ENCODE data around the gene TXNDC2.
"Not testable (repeated sequence)": the region's sequence is repeated elsewhere in the genome, so short reads cannot be mapped to it uniquely, and the experiment has no call there.

Gene TXNDC2

DNA sequence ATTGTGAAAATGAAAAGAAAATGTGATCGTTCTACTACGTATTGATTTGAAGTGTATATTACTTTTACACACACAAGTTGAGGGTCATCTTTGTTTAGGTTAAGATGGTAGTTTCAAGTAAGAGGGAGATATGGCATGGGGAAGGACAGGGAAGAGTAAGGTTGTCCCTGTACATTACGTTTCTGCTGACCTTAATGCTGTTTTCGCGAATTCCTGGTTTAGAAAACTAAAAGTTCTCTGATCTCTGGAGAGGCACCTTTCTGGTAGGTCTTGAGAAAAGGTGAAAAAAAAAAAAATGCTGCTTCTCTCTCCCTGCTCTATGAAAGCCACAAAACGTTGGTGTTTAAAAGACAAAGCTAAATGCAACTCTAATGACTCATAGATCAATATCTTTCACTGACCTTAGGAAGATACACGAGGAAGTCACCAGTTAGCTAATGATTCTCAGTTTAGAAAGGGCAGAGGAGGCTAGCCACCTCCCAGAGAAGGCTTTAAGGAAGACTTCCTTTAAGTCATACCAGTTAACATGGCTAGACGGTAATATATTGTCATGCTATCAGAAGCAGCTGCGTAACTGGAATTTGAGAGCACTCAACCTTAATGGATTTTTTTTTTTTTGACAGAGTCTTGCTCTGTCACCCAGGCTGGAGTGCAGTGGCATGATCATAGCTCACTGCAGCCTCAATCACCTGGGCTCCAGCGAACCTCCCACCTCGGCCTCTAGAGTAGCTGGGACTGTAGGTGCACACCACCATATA is 13.2 kb downstream of the TXNDC2 start:
- TF ChIP-seq, protein P1, sequence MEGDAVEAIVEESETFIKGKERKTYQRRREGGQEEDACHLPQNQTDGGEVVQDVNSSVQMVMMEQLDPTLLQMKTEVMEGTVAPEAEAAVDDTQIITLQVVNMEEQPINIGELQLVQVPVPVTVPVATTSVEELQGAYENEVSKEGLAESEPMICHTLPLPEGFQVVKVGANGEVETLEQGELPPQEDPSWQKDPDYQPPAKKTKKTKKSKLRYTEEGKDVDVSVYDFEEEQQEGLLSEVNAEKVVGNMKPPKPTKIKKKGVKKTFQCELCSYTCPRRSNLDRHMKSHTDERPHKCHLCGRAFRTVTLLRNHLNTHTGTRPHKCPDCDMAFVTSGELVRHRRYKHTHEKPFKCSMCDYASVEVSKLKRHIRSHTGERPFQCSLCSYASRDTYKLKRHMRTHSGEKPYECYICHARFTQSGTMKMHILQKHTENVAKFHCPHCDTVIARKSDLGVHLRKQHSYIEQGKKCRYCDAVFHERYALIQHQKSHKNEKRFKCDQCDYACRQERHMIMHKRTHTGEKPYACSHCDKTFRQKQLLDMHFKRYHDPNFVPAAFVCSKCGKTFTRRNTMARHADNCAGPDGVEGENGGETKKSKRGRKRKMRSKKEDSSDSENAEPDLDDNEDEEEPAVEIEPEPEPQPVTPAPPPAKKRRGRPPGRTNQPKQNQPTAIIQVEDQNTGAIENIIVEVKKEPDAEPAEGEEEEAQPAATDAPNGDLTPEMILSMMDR (conservative IDR thresholded peaks at IDR 0.05) = no peak
- TF ChIP-seq ZFX (IDR thresholded peaks at IDR 0.05) = no peak
- H3K27ac ChIP-seq = peak overlapping the region; percentile 55

DNA sequence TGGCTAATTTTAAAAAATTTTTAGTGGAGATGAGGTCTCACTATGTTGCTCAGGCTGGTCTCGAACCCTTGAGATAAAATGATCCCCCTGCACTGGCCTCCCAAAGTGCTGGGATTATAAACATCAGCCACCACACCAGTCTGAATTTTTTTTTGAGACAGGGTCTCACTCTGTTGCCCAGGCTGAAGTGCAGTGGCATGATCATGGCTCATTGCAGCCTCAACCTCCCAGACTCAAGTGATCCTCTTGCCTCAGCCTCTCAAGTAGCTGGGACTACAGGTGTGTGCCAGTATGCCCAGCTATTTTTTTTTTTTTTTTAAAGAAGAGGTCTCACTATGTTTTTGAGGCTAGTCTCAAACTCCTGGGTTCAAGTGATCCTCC is 13.8 kb downstream of the TXNDC2 start:
- peak overlapping the region; percentile 55 for H3K27ac ChIP-seq

DNA sequence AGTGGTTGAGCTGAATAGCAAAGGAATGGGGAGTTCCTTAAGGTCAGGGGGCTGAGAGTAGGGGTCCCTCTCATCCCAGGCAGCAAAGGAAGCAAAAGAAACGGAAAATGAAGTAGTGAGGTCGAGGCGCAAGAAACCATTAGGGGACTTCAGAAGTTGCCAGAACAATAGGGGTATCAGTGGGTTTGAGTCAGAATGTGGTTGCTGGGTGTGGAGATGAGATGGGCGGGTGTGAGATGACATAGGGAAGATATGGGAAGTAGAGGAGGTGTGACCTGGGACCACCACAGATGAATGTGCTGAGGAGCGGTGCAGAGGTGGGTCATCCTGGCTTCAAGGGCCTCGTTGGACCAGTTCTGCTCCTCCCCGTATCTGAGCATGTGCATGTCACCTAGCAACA is 14.9 kb downstream of the TXNDC2 start:
- no peak for TF ChIP-seq ZFX (IDR thresholded peaks at IDR 0.05)
- TF ChIP-seq, protein P1 (conservative IDR thresholded peaks at IDR 0.05) = no peak

DNA sequence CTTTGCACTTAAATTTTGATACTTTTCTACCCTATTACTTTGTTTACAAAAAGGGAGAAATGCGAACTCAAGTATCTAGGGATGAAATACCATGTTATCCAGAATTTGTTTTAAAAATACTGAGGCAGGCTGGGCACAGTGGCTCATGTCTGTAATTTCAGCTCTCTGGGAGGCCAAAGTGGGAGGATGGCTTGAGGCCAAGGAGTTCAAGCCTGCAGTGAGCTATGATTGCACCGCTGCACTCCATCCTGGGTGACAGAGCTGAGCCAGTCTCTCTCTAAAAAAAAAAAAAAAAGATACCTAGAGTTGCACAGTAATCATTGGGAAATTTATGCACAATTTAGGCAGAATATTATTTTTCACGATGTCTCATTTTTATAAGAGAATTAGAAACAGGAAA is 15.6 kb downstream of the TXNDC2 start:
- TF ChIP-seq ZFX (IDR thresholded peaks at IDR 0.05) = no peak
- TF ChIP-seq, protein P1 (conservative IDR thresholded peaks at IDR 0.05) = no peak
- H3K27ac ChIP-seq = no peak overlapping the region

More for the DNA sequence above, 14.9 kb downstream of the TXNDC2 start:
- no peak overlapping the region for H3K27ac ChIP-seq

DNA sequence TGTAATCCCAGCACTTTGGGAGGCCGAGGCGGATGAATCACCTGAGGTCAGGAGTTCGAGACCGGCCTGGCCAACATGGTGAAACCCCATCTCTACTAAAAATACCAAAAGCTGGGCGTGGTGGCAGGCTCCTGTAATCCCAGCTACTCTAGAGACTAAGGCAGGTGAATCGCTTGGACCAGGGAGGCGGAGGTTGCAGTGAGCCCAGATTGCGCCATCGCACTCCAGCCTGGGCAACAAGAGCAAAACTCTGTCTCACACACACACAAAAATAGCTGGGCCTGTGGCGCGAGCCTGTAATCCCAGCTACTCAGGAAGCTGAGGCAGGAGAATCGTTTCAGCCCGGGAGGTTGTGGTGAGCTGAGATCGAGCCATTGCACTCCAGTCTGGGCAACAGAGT is 16.5 kb downstream of the TXNDC2 start:
- H3K27ac ChIP-seq = not testable (repeated sequence)

DNA sequence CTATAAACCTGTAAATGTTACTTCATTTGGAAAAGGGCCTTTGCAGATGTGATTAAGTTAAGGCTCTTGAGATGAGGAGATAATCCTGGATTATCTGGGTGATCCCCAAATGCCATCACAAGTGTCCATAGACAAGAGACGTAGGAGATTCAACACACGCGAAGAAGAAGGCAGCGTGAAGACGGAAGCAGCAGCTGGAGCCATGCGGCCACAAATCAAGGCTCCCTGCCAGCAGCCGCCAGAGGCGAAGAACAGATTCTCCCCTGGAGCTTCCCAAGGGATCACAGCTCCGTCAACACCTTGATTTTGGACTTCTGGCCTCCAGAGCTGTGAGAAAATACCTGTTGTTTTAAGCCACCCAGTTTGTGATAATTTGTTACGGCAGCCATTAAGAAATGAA is 17.1 kb downstream of the TXNDC2 start:
- no peak for TF ChIP-seq ZFX (IDR thresholded peaks at IDR 0.05)
- TF ChIP-seq, protein P1 (conservative IDR thresholded peaks at IDR 0.05) = no peak

DNA sequence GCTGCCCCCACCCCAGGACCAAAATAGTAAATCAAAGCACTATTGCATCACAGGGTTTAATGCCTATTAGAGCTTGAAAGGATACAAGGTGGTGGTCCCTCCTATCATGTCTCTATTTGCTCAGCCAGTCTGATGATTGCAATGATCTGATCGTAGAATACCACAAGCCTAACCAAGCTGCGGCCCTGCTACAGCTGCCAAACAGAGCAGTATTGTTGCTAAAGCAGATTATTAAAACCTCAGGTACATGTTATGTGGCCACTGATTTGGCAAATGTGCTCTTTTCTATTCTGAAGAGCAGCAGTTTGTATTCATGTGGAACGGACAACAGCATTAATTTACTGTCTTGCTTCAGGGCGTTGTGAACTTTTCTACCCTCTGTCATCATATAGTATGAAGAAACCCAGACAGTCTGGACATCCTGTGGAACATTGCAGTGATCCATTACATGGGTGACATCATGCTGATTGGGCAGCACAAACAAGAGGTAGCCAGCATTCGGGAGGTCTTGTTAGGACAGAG is 19.7 kb downstream of the TXNDC2 start:
- no peak overlapping the region for H3K27ac ChIP-seq
- TF ChIP-seq ZFX (IDR thresholded peaks at IDR 0.05) = no peak
- TF ChIP-seq, protein P1 (conservative IDR thresholded peaks at IDR 0.05) = no peak

More for the DNA sequence above, 17.1 kb downstream of the TXNDC2 start:
- no peak overlapping the region for H3K27ac ChIP-seq

DNA sequence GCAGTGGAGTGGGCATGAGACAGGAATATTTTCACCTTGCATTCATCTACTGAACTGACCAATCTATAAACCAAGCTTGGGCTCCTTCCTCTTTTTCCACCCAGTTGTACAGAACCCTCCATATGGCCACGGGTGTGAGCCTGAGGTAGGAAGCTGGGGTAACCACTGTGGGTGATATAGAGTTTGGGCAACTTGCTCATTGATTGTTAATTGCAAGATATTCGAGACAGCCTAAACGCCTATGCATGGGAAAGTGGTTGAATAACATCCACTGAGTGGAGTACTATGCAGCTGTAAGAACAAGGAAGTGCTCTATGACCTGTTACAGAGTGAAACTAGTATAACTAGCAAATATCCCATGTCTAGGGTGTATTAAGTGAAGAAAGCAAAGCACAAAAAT is 20.7 kb downstream of the TXNDC2 start:
- TF ChIP-seq, protein P1 (conservative IDR thresholded peaks at IDR 0.05) = no peak
- TF ChIP-seq ZFX (IDR thresholded peaks at IDR 0.05) = no peak
- H3K27ac ChIP-seq = no peak overlapping the region

Data from C4-2B (cell line).